Testis (tissue), 3 donors: ENCODE results near the gene DIP2B. TPM values are rescaled to one million over a fixed set of nuclear protein-coding genes. Genes with fewer than 3 reads are reported as not detected.
A peak's percentile ranks its signal among the peaks of the same experiment; 100 is the strongest.

Experiments
- DNase-seq: peaks from one replicate; pipeline ENCODE4 v3.0.0-alpha.2; 2019
- H3K27ac ChIP-seq, 2 donors: fragments of 200-600 bp; sonication (generic); one replicate each; pipeline ENCODE4 v1.5.1; 2019
- H3K27me3 ChIP-seq: fragments of 200-600 bp; sonication (generic); one replicate; pipeline ENCODE4 v1.5.1; 2019
- H3K36me3 ChIP-seq: fragments of 200-600 bp; sonication (generic); one replicate; pipeline ENCODE4 v1.5.1; 2017; ENCODE audit warnings: low read depth; ENCODE audit errors: missing control alignments
- H3K4me1 ChIP-seq: fragments of 200-600 bp; sonication (generic); one replicate; pipeline ENCODE4 v1.5.1; 2019
- H3K4me3 ChIP-seq, 2 donors: fragments of 200-600 bp; sonication (generic); one replicate each; pipeline ENCODE4 v1.5.1; 2017 to 2019
- H3K9me3 ChIP-seq: fragments of 200-600 bp; sonication (generic); one replicate; pipeline ENCODE4 v1.5.1; 2017
- POLR2A ChIP-seq: fragments of 450-650 bp; IDR thresholded peaks from one replicate; pipeline ENCODE4 v1.6.1; 2017; ENCODE audit warnings: antibody characterized with exemption, mild to moderate bottlenecking, moderate library complexity
- WGBS, 2 donors: methylation state at CpG; one replicate each; pipeline ENCODE4 v1.1.5; 2018; 5-methylcytosine and 5-hydroxymethylcytosine counted together
- intact Hi-C: fragments of 100-400 bp; cut with DNase I; formaldehyde crosslinking; loops from one replicate; pipeline ENCODE4 v1.15.1; 2023; ENCODE audit warnings: low total_unique reads
- polyA plus RNA-seq: library from polyadenylated mRNA; stranded (reverse); fragments of 350-450 nt; fragmentation: Illumina TruSeq; extraction: RNeasy Lipid Tissue Mini Kit (QIAGEN cat#74804); gene quantifications from one replicate; pipeline ENCODE4 v1.2.3, GENCODE V29; 2014; ENCODE audit warnings: low read depth, low replicate concordance; ENCODE audit not compliant: insufficient read depth
- total RNA-seq, 2 donors: library from RNA; depleted of rRNA; stranded (reverse); fragments of >200 nt; gene quantifications; one replicate each; pipeline ENCODE4 v1.2.3, GENCODE V29; 2016
- TF ChIP-seq, protein P1 (sequence below), 3 experiments: fragments of 450-650 bp in 2 of 3; fragments of 200-600 bp in 1 of 3; sonication (generic) in 1 of 3; IDR thresholded peaks; one replicate each; pipeline ENCODE4 v1.5.1; 2016 to 2019; ENCODE audit warnings: antibody characterized with exemption in 3 of 3, mild to moderate bottlenecking in 2 of 3, moderate library complexity in 1 of 3

Gene DIP2B
- total and polyA plus RNA-seq, 3 donors from 2014 or later: 19.1 to 57.1 (median 43.5) TPM

DNA sequence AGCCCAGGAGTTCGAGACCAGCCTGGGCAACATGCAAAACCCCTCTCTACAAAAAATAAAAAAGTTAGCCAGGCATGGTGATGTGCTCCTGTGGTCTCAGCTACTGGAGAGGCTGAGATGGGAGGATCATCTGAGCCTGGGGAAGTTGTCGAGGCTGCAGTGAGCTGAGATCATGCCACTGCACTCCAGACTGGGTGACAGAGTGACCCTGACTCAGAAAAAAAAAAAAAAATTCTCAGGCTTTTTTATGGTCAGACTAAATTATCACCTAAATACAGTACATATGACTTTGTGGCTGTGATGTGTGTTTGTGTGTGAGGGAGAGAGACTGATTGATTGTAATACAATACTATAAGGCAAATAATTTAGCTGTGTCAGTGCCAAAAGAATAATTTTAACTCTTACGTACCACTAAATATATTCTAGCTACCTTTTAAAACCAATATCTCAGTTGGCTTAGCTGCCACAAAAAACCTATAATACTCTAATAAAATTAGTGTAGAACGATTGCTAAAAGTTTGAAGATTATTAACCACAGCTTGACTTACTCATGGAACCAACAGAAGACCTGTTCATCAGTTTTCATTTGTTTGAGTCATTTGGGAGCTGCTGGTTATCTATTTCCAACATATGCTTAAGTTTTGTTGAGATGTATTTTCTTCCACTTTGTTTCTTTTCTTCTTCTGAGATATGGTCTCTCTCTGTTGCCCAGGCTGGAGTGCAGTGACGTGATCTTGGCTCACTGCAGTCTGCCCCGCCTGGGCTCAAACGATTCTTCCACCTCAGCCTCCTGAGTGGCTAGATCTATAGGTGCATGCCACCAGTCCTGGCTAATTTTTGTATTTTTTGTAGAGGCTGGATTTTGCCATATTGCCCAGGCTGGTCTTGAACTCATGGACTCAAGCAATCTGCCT lies 58.0 kb downstream of the DIP2B start:
- no peaks in the 10 kb centered on the region for H3K9me3 ChIP-seq
- intact Hi-C loops: no loop called here

GRCh38 chr12:50563434-50563787 lies 58.6 kb downstream of the DIP2B start:
- DNase-seq: no peak
- intact Hi-C loops: no loop called here
- peaks cover 10% of the 10 kb centered on the region for H3K4me1 ChIP-seq
- no peaks in the 10 kb centered on the region for H3K27me3 ChIP-seq
- H3K36me3 ChIP-seq: no peaks in the 10 kb centered on the region
- no peak overlapping the region for H3K27ac ChIP-seq
- TF ChIP-seq, protein P1, sequence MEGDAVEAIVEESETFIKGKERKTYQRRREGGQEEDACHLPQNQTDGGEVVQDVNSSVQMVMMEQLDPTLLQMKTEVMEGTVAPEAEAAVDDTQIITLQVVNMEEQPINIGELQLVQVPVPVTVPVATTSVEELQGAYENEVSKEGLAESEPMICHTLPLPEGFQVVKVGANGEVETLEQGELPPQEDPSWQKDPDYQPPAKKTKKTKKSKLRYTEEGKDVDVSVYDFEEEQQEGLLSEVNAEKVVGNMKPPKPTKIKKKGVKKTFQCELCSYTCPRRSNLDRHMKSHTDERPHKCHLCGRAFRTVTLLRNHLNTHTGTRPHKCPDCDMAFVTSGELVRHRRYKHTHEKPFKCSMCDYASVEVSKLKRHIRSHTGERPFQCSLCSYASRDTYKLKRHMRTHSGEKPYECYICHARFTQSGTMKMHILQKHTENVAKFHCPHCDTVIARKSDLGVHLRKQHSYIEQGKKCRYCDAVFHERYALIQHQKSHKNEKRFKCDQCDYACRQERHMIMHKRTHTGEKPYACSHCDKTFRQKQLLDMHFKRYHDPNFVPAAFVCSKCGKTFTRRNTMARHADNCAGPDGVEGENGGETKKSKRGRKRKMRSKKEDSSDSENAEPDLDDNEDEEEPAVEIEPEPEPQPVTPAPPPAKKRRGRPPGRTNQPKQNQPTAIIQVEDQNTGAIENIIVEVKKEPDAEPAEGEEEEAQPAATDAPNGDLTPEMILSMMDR (IDR thresholded peaks at IDR 0.05): no peak
- no peak for TF ChIP-seq POLR2A
- WGBS, 2 donors: 95 to 100% methylated on average over 1 of the region's 1 CpG
- no peak overlapping the region for H3K4me3 ChIP-seq
- no peaks in the 10 kb centered on the region for H3K9me3 ChIP-seq

More for the DNA sequence above, 58.0 kb downstream of the DIP2B start:
- Histone ChIP-seq H3K4me1 (peaks cover 4% of the 10 kb centered on the region), H3K27ac (no peak overlapping the region), H3K4me3 (no peak overlapping the region), H3K27me3 (no peaks in the 10 kb centered on the region), H3K36me3 (no peaks in the 10 kb centered on the region)
- WGBS, 2 donors: 65 to 80% methylated on average over 7 of the region's 7 CpGs
- no peak for TF ChIP-seq POLR2A
- TF ChIP-seq, protein P1 (IDR thresholded peaks at IDR 0.05): no peak
- no peak for DNase-seq

DNA sequence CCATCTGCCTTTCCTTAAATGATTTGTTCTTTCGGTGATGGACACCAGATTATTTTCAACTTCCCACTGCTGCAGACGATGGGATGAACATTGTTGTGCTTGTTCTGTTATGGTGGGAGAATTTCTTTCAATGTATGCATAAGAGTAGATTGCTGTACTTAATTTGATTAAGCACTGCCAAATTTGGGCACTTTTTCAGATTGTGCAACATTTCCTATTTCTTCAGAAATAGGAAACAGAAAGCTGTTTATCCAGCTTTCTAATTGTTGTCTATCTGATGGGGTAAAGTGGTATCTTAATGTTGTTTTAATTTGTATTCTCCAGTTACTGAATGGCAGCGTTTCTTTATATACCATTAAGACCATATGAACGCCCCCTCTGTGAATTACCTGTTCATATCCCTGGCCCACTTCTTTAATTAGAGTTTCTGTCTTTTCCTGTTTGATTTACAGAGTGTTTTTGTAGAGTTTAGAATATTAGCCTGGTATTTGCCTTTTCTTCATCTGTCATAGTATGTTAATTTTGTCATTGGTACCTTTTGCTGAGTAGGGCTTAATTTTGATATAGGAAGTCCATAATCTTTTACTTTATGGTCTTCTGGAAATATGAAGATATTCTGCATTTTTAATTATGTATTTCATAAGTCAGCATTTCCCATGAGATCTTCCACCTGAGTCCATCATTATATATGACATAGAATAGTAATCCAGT lies 59.6 kb downstream of the DIP2B start:
- 66 to 79% methylated on average over 4 of the region's 4 CpGs for WGBS, 2 donors
- H3K36me3 ChIP-seq: no peaks in the 10 kb centered on the region
- no peaks in the 10 kb centered on the region for H3K27me3 ChIP-seq
- TF ChIP-seq, protein P1 (IDR thresholded peaks at IDR 0.05): no peak
- no peak for TF ChIP-seq POLR2A
- no peak for DNase-seq
- peak overlapping the region in 1 of 2 donors; percentile 34 for H3K27ac ChIP-seq
- H3K9me3 ChIP-seq: no peaks in the 10 kb centered on the region
- intact Hi-C loops: no loop called here
- H3K4me3 ChIP-seq: no peak overlapping the region
- peaks cover 20% of the 10 kb centered on the region for H3K4me1 ChIP-seq

- H3K4me3 ChIP-seq: no peak overlapping the region
- DNase-seq: no peak
- no peaks in the 10 kb centered on the region for H3K36me3 ChIP-seq
- TF ChIP-seq, protein P1 (IDR thresholded peaks at IDR 0.05): no peak
- no peak for TF ChIP-seq POLR2A
- intact Hi-C loops: no loop called here
- H3K27ac ChIP-seq: no peak overlapping the region
- no peaks in the 10 kb centered on the region for H3K9me3 ChIP-seq
- WGBS, 2 donors: 62 to 76% methylated on average over 3 of the region's 3 CpGs
- H3K4me1 ChIP-seq: peaks cover 25% of the 10 kb centered on the region
- H3K27me3 ChIP-seq: no peaks in the 10 kb centered on the region
Observed at GRCh38 chr12:50564948-50565297, 60.1 kb downstream of the DIP2B start.
